Tibial nerve (tissue), 4 donors: ENCODE data around the gene PCDHGA8. TPM values are rescaled to one million over a fixed set of nuclear protein-coding genes. Genes with fewer than 3 reads are reported as not detected.

Source experiments
- DNase-seq, 2 donors: peaks; one replicate each; pipeline ENCODE4 v3.0.0-alpha.2; 2019; ENCODE audit warnings: low spot score in 2 of 2
- H3K27ac ChIP-seq, 4 donors: fragments of 200-600 bp; sonication (generic) in 3 of 4; one replicate each; pipeline ENCODE4 v1.5.1; 2017 to 2019; ENCODE audit warnings: mild to moderate bottlenecking in 1 of 4
- H3K27me3 ChIP-seq, 2 donors: fragments of 200-600 bp; sonication (generic) in 1 of 2; one replicate each; pipeline versions ENCODE4 v1.5.1 to v1.6.0; 2017 to 2019
- H3K36me3 ChIP-seq, 3 donors: fragments of 200-600 bp; sonication (generic); one replicate each; pipeline ENCODE4 v1.5.1; 2018 to 2019
- H3K4me1 ChIP-seq, 4 donors: fragments of 200-600 bp; sonication (generic) in 3 of 4; one replicate each; pipeline ENCODE4 v1.5.1; 2017 to 2019
- H3K4me3 ChIP-seq, 4 donors: fragments of 200-600 bp; sonication (generic) in 3 of 4; one replicate each; pipeline ENCODE4 v1.5.1; 2017 to 2019; ENCODE audit warnings: mild to moderate bottlenecking in 1 of 4, moderate library complexity in 1 of 4
- H3K9me3 ChIP-seq, 4 donors: fragments of 200-600 bp; sonication (generic) in 3 of 4; one replicate each; pipeline ENCODE4 v1.5.1; 2017 to 2019
- EP300 ChIP-seq, 2 donors: sonication (generic); formaldehyde crosslinking; IDR thresholded peaks; one replicate each; pipeline ENCODE4 v1.6.1; 2017; ENCODE audit warnings: antibody characterized with exemption in 2 of 2, mild to moderate bottlenecking in 1 of 2
- POLR2A ChIP-seq, 2 donors: fragments of 450-650 bp; IDR thresholded peaks; one replicate each; pipeline ENCODE4 v1.6.1; 2017; ENCODE audit warnings: antibody characterized with exemption in 2 of 2, mild to moderate bottlenecking in 2 of 2, moderate library complexity in 2 of 2
- WGBS, 2 donors: methylation state at CpG; one replicate each; pipeline ENCODE4 v1.1.5; 2018; 5-methylcytosine and 5-hydroxymethylcytosine counted together
- total RNA-seq, 4 donors: library from RNA; depleted of rRNA; stranded (reverse); fragments of >200 nt; gene quantifications; one replicate each; pipeline ENCODE4 v1.1.0, GENCODE V29; 2016
- TF ChIP-seq, protein P1 (sequence below), 5 experiments: fragments of 200-600 bp in 3 of 5; fragments of 450-650 bp in 2 of 5; sonication (generic) in 3 of 5; IDR thresholded peaks; one replicate each; pipeline ENCODE4 v1.5.1; 2016 to 2019; ENCODE audit warnings: antibody characterized with exemption in 5 of 5, mild to moderate bottlenecking in 3 of 5, moderate library complexity in 2 of 5

PCDHGA8 gene
- total RNA-seq, 4 donors from 2014 or later: 5.5 to 9.3 (median 6.6) TPM

DNA sequence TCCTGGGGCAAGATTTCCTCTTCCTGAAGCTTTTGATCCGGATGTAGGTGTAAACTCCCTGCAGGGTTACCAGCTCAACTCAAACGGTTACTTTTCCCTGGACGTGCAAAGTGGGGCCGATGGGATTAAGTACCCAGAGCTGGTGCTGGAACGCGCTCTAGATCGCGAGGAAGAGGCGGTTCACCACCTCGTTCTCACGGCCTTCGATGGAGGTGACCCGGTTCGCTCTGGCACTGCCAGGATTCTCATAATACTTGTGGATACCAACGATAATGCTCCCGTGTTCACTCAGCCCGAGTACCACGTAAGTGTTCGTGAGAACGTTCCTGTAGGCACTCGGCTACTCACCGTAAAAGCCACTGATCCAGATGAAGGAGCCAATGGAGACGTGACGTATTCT is 36.8 kb upstream of the PCDHGA8 start:
- 59% methylated on average over 24 of the region's 24 CpGs for WGBS, 2 donors
- no peaks in the 10 kb centered on the region for H3K4me1 ChIP-seq
- H3K36me3 ChIP-seq: peaks cover 0 to 37% (median 0%) of the 10 kb centered on the region in 3 donors
- no peak overlapping the region for H3K27ac ChIP-seq
- peaks cover 0 to 99% (median 44%) of the 10 kb centered on the region in 4 donors for H3K9me3 ChIP-seq
- H3K27me3 ChIP-seq: no peaks in the 10 kb centered on the region
- TF ChIP-seq POLR2A (IDR thresholded peaks at IDR 0.05): no peak
- no peak for TF ChIP-seq EP300 (IDR thresholded peaks at IDR 0.05)
- TF ChIP-seq, protein P1, sequence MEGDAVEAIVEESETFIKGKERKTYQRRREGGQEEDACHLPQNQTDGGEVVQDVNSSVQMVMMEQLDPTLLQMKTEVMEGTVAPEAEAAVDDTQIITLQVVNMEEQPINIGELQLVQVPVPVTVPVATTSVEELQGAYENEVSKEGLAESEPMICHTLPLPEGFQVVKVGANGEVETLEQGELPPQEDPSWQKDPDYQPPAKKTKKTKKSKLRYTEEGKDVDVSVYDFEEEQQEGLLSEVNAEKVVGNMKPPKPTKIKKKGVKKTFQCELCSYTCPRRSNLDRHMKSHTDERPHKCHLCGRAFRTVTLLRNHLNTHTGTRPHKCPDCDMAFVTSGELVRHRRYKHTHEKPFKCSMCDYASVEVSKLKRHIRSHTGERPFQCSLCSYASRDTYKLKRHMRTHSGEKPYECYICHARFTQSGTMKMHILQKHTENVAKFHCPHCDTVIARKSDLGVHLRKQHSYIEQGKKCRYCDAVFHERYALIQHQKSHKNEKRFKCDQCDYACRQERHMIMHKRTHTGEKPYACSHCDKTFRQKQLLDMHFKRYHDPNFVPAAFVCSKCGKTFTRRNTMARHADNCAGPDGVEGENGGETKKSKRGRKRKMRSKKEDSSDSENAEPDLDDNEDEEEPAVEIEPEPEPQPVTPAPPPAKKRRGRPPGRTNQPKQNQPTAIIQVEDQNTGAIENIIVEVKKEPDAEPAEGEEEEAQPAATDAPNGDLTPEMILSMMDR (IDR thresholded peaks at IDR 0.05): no peak
- DNase-seq: no peak
- no peak overlapping the region for H3K4me3 ChIP-seq

DNA sequence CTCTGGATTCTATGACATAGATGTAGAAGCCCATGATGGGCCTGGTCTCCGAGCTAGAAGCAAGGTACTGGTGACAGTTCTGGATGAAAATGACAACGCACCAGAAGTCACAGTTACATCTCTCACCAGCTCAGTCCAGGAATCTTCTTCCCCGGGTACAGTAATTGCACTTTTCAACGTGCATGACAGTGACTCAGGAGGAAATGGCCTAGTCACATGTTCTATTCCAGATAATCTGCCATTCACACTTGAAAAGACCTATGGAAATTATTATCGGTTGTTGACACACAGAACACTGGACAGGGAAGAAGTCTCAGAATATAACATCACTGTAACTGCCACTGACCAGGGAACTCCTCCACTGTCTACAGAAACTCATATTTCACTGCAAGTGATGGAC is 36.3 kb upstream of the PCDHGA8 start:
- Histone ChIP-seq H3K36me3 (peaks cover 0 to 38% (median 0%) of the 10 kb centered on the region in 3 donors), H3K4me3 (no peak overlapping the region), H3K27ac (no peak overlapping the region), H3K27me3 (no peaks in the 10 kb centered on the region), H3K4me1 (no peaks in the 10 kb centered on the region), H3K9me3 (peaks cover 0 to 99% (median 46%) of the 10 kb centered on the region in 4 donors)
- TF ChIP-seq, protein P1 (IDR thresholded peaks at IDR 0.05): no peak
- TF ChIP-seq EP300 (IDR thresholded peaks at IDR 0.05) (no peak), POLR2A (IDR thresholded peaks at IDR 0.05) (no peak)
- DNase-seq: no peak
- 74 to 75% methylated on average over 5 of the region's 5 CpGs for WGBS, 2 donors

DNA sequence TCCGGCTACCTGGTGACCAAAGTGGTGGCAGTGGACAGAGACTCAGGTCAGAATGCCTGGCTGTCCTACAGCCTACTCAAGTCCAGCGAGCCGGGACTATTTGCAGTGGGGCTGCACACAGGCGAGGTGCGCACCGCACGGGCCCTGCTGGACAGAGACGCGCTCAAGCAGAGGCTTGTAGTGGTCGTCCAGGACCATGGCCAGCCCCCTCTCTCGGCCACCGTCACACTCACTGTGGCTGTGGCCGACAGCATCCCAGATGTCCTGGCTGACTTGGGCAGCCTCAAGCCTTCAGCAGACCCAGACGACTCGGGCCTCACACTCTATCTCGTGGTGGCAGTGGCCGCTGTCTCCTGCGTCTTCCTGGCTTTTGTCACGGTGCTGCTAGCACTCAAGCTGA is 35.5 kb upstream of the PCDHGA8 start:
- WGBS, 2 donors: 52 to 53% methylated on average over 16 of the region's 19 CpGs
- no peak for DNase-seq
- TF ChIP-seq POLR2A (IDR thresholded peaks at IDR 0.05) (no peak), EP300 (IDR thresholded peaks at IDR 0.05) (no peak)
- TF ChIP-seq, protein P1 (IDR thresholded peaks at IDR 0.05): no peak
- Histone ChIP-seq H3K27ac (no peak overlapping the region), H3K36me3 (peaks cover 0 to 44% (median 0%) of the 10 kb centered on the region in 3 donors), H3K27me3 (no peaks in the 10 kb centered on the region), H3K4me3 (no peak overlapping the region), H3K9me3 (peaks cover 0 to 99% (median 47%) of the 10 kb centered on the region in 4 donors), H3K4me1 (no peaks in the 10 kb centered on the region)

DNA sequence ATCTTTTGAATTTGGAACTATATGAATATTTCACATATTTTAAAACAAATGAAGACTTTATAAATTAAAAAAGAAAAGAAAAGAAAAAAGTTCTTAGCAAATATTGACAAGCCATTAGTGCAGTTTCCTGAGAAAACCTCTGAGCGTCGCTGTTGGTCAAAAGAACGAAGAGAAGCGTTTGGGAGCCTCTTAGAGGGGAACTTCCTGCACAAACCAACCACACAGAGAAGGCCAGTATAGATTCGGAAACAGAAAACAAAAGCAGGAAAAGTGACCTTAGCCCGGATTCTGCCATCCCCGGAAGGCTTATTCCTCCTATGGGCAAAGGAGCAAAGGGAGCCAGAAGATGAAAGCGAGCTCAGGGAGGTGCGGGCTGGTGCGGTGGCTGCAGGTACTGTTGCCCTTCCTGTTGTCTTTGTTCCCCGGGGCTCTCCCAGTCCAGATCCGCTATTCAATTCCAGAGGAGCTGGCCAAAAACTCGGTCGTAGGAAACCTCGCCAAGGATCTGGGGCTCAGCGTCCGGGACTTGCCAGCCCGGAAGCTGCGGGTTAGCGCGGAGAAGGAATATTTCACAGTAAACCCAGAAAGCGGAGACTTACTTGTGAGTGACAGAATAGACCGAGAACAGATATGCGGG is 32.5 kb upstream of the PCDHGA8 start, which contains the start of gene PCDHGB2:
PCDHGB2 (plus strand) TSS at position 205 of the 637 bp plus-strand sequence; CDS start at position 347, 142 bp downstream.
- peaks cover 0 to 99% (median 52%) of the 10 kb centered on the region in 4 donors for H3K9me3 ChIP-seq
- WGBS, 2 donors: 15 to 23% methylated on average over 24 of the region's 24 CpGs
- no peak for DNase-seq

DNA sequence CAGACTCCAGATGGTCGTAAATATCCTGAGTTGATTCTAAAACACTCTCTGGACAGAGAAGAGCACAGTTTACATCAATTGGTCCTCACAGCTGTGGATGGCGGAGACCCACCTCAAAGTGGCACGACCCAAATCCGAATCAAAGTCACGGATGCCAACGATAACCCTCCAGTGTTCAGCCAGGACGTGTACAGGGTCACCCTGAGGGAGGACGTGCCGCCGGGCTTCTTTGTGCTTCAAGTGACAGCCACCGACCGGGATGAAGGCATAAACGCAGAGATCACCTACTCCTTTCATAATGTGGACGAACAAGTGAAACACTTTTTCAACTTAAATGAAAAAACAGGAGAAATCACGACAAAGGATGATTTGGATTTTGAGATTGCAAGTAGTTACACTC is 31.7 kb upstream of the PCDHGA8 start:
- TF ChIP-seq POLR2A (IDR thresholded peaks at IDR 0.05) (no peak), EP300 (IDR thresholded peaks at IDR 0.05) (no peak)
- TF ChIP-seq, protein P1 (IDR thresholded peaks at IDR 0.05): no peak

More for the DNA sequence above, 32.5 kb upstream of the PCDHGA8 start, which contains the start of gene PCDHGB2:
- Histone ChIP-seq H3K27me3 (no peaks in the 10 kb centered on the region), H3K36me3 (peaks cover 0 to 45% (median 0%) of the 10 kb centered on the region in 3 donors), H3K27ac (peak within 1 kb of the TSS in 1 of 4 donors; percentile 11), H3K4me1 (no peaks in the 10 kb centered on the region), H3K4me3 (peak within 1 kb of the TSS in 2 of 4 donors; percentile 26 to 33)
- no peak for TF ChIP-seq POLR2A (IDR thresholded peaks at IDR 0.05)
- no peak for TF ChIP-seq EP300 (IDR thresholded peaks at IDR 0.05)
- TF ChIP-seq, protein P1 (IDR thresholded peaks at IDR 0.05): no peak

More for the DNA sequence above, 31.7 kb upstream of the PCDHGA8 start:
- Histone ChIP-seq H3K9me3 (peaks cover 0 to 99% (median 52%) of the 10 kb centered on the region in 4 donors), H3K36me3 (peaks cover 0 to 45% (median 0%) of the 10 kb centered on the region in 3 donors), H3K27ac (no peak overlapping the region), H3K4me1 (no peaks in the 10 kb centered on the region), H3K27me3 (no peaks in the 10 kb centered on the region), H3K4me3 (no peak overlapping the region)
- no peak for DNase-seq
- WGBS, 2 donors: 37 to 42% methylated on average over 15 of the region's 15 CpGs
